OCI-LY3 (cell line): ENCODE measurements around the gene LRBA.

Experiments
- H2AFZ ChIP-seq: fragments of 200-600, 300-600 bp; shearing (Covaris generic); 2 replicates; pipeline ENCODE4 v1.6.0; 2014; ENCODE audit warnings: antibody characterized with exemption, low read depth, low read length
- H3K27ac ChIP-seq: fragments of 200-600, 300-600 bp; sonication (generic); 2 replicates; pipeline ENCODE4 v1.5.1; 2014; ENCODE audit warnings: mild to moderate bottlenecking, low read length, moderate library complexity, mixed read lengths
- H3K27me3 ChIP-seq: fragments of 200-600, 300-600 bp; sonication (generic); 2 replicates; pipeline ENCODE4 v1.6.1; 2014; ENCODE audit warnings: low read depth, low read length, mixed read lengths
- H3K36me3 ChIP-seq: fragments of 200-600, 300-600 bp; sonication (generic); replicated peaks from 2 replicates; pipeline ENCODE3; 2014; ENCODE audit warnings: low read depth, low read length, mixed read lengths
- H3K4me1 ChIP-seq: fragments of 300-600, 200-600 bp; sonication (generic); 2 replicates; pipeline ENCODE4 v1.6.1; 2014; ENCODE audit warnings: low read length, mixed read lengths
- H3K4me2 ChIP-seq: fragments of 200-600, 300-600 bp; sonication (generic); 2 replicates; pipeline ENCODE4 v1.6.1; 2014; ENCODE audit warnings: low read length, mixed read lengths
- H3K4me3 ChIP-seq: fragments of 300-600, 200-600 bp; sonication (generic); 2 replicates; pipeline ENCODE4 v1.5.1; 2014; ENCODE audit warnings: antibody characterized with exemption, mild to moderate bottlenecking, low read length, moderate library complexity
- H3K79me2 ChIP-seq: fragments of 300-600, 200-600 bp; shearing (Covaris generic); 2 replicates; pipeline ENCODE4 v1.6.1; 2014; ENCODE audit warnings: mild to moderate bottlenecking, low read length, mixed read lengths
- H3K9ac ChIP-seq: fragments of 300-600, 200-600 bp; shearing (Covaris generic); 2 replicates; pipeline ENCODE4 v1.6.0; 2014; ENCODE audit warnings: mild to moderate bottlenecking, low read length, moderate library complexity
- H3K9me3 ChIP-seq: fragments of 200-600, 300-600 bp; shearing (Covaris generic); 2 replicates; pipeline ENCODE4 v1.6.1; 2014; ENCODE audit warnings: low read length, mixed read lengths; ENCODE audit not compliant: insufficient read depth
- H4K20me1 ChIP-seq: fragments of 200-600, 300-600 bp; sonication (generic); 2 replicates; pipeline ENCODE4 v1.6.1; 2016; ENCODE audit warnings: low read length, mixed read lengths; ENCODE audit not compliant: insufficient read depth
- CTCF ChIP-seq: fragments of 200-600, 300-600 bp; sonication (generic); IDR thresholded peaks from 2 replicates; pipeline ENCODE4 v1.5.1; 2014; ENCODE audit warnings: antibody characterized with exemption, low read length, low read depth
- EZH2phosphoT487 ChIP-seq: fragments of 200-600 bp; shearing (Covaris generic); IDR thresholded peaks from 2 replicates; pipeline ENCODE4 v1.6.1; 2018; ENCODE audit warnings: antibody characterized with exemption, mixed run types, low read depth

LRBA gene

GRCh38 chr4:150888217-150888616, 126.9 kb downstream of the LRBA start:
- Histone ChIP-seq H3K36me3 (no peaks in the 10 kb centered on the region), H3K27me3 (no peaks in the 10 kb centered on the region), H4K20me1 (no peaks in the 10 kb centered on the region), H3K27ac (no peak overlapping the region), H3K4me3 (no peak overlapping the region), H3K9me3 (no peaks in the 10 kb centered on the region), H3K79me2 (no peaks in the 10 kb centered on the region), H2AFZ (no peak overlapping the region), H3K4me1 (peaks cover 12% of the 10 kb centered on the region), H3K4me2 (no peak overlapping the region), H3K9ac (no peak overlapping the region)
- TF ChIP-seq CTCF (no peak), EZH2phosphoT487 (no peak)

GRCh38 chr4:150886597-150886996, 128.5 kb downstream of the LRBA start:
- no peak for TF ChIP-seq EZH2phosphoT487
- no peak for TF ChIP-seq CTCF
- no peaks in the 10 kb centered on the region for H3K79me2 ChIP-seq
- H2AFZ ChIP-seq: no peak overlapping the region
- H3K9ac ChIP-seq: no peak overlapping the region
- H3K4me1 ChIP-seq: peaks cover 12% of the 10 kb centered on the region
- H3K27ac ChIP-seq: no peak overlapping the region
- H3K9me3 ChIP-seq: no peaks in the 10 kb centered on the region
- H4K20me1 ChIP-seq: no peaks in the 10 kb centered on the region
- no peak overlapping the region for H3K4me3 ChIP-seq
- no peaks in the 10 kb centered on the region for H3K36me3 ChIP-seq
- H3K27me3 ChIP-seq: no peaks in the 10 kb centered on the region
- no peak overlapping the region for H3K4me2 ChIP-seq

GRCh38 chr4:150884625-150885024, 130.5 kb downstream of the LRBA start:
- TF ChIP-seq CTCF (no peak), EZH2phosphoT487 (no peak)
- Histone ChIP-seq H3K27me3 (no peaks in the 10 kb centered on the region), H3K4me3 (peak overlapping the region; percentile 39), H3K4me1 (peaks cover 12% of the 10 kb centered on the region), H2AFZ (no peak overlapping the region), H3K4me2 (peak overlapping the region; percentile 51), H3K36me3 (no peaks in the 10 kb centered on the region), H3K27ac (no peak overlapping the region), H3K9me3 (no peaks in the 10 kb centered on the region), H4K20me1 (no peaks in the 10 kb centered on the region), H3K79me2 (no peaks in the 10 kb centered on the region), H3K9ac (peak overlapping the region; percentile 4; the same call in 1 of the 2 replicates)

GRCh38 chr4:150875367-150875766, 139.7 kb downstream of the LRBA start:
- H3K9me3 ChIP-seq: 0 out of 2 replicates have a peak, but pooled peaks cover 4% of the 10 kb centered on the region
- no peak overlapping the region for H3K4me3 ChIP-seq
- H3K27ac ChIP-seq: no peak overlapping the region
- no peaks in the 10 kb centered on the region for H3K4me1 ChIP-seq
- no peaks in the 10 kb centered on the region for H4K20me1 ChIP-seq
- no peak overlapping the region for H2AFZ ChIP-seq
- peaks cover 3% of the 10 kb centered on the region for H3K36me3 ChIP-seq
- H3K9ac ChIP-seq: no peak overlapping the region
- TF ChIP-seq CTCF (no peak), EZH2phosphoT487 (no peak)
- H3K27me3 ChIP-seq: no peaks in the 10 kb centered on the region
- no peak overlapping the region for H3K4me2 ChIP-seq
- no peaks in the 10 kb centered on the region for H3K79me2 ChIP-seq
